Lung (tissue), 12 donors: ENCODE results near the gene GLRX2. TPM values are rescaled to one million over a fixed set of nuclear protein-coding genes. Genes with fewer than 3 reads are reported as not detected.

Source experiments
- ATAC-seq: fragments of 200-7000 bp; cut with Tn5 transposase; one replicate; pipeline ENCODE4 v1.9.1; 2020; ENCODE audit warnings: moderate number of reproducible peaks; ENCODE audit not compliant: insufficient read depth, low FRiP score
- DNase-seq, 3 donors: peaks; one replicate each; pipeline ENCODE4 v3.0.0-alpha.2; 2013 to 2017
- H3K27ac ChIP-seq, 2 donors: one replicate each; pipeline ENCODE4 v1.5.1; 2013; ENCODE audit warnings: mild to moderate bottlenecking in 2 of 2, moderate library complexity in 2 of 2, control low read depth in 1 of 2, inconsistent platforms in 1 of 2, low read depth in 1 of 2, low read length in 1 of 2
- H3K27me3 ChIP-seq, 3 donors: one replicate each; pipeline ENCODE4 v1.5.1; 2013; ENCODE audit warnings: low read length in 2 of 3; ENCODE audit not compliant: control insufficient read depth in 3 of 3, insufficient read depth in 3 of 3
- H3K36me3 ChIP-seq, 4 donors: one replicate each; pipeline ENCODE4 v1.5.1; 2013; ENCODE audit warnings: low read length in 4 of 4, mild to moderate bottlenecking in 1 of 4, moderate library complexity in 1 of 4; ENCODE audit not compliant: control insufficient read depth in 4 of 4, insufficient read depth in 4 of 4
- H3K4me1 ChIP-seq, 5 donors: one replicate each; pipeline ENCODE4 v1.5.1; 2013; ENCODE audit warnings: low read length in 5 of 5, mild to moderate bottlenecking in 2 of 5, moderate library complexity in 1 of 5; ENCODE audit not compliant: control insufficient read depth in 5 of 5, insufficient read depth in 5 of 5
- H3K4me3 ChIP-seq: one replicate; pipeline ENCODE4 v1.5.1; 2013; ENCODE audit warnings: mild to moderate bottlenecking, control low read depth, moderate library complexity
- H3K9ac ChIP-seq, 2 donors: one replicate each; pipeline ENCODE4 v1.5.1; 2013; ENCODE audit warnings: low read length in 2 of 2, control low read depth in 1 of 2; ENCODE audit not compliant: insufficient read depth in 1 of 2
- H3K9me3 ChIP-seq, 4 donors: one replicate each; pipeline ENCODE4 v1.5.1; 2013; ENCODE audit warnings: low read length in 3 of 4, mild to moderate bottlenecking in 1 of 4, moderate library complexity in 1 of 4; ENCODE audit not compliant: control insufficient read depth in 4 of 4, insufficient read depth in 3 of 4
- WGBS, 2 donors: extraction: QIAGEN DNeasy Blood & Tissue Kit; methylation state at CpG; one replicate each; pipeline ENCODE4 v1.1.7; 2013; 5-methylcytosine and 5-hydroxymethylcytosine counted together
- polyA plus RNA-seq, 2 donors: library from polyadenylated mRNA; stranded (reverse); fragments of 200-250 nt; gene quantifications; one replicate each; pipeline ENCODE4 v1.2.1, GENCODE V29; 2013
- total RNA-seq, 2 donors: library from RNA; depleted of rRNA in 1 of 2; stranded (reverse); fragments of >200 nt in 1 of 2; gene quantifications; one replicate each; pipeline ENCODE4 v1.2.1, GENCODE V29; 2014 to 2021
- TF ChIP-seq, protein P1 (sequence below): IDR thresholded peaks from 2 replicates; pipeline ENCODE4 v1.5.1; 2012; ENCODE audit warnings: mild to moderate bottlenecking; ENCODE audit errors: control extremely low read depth, extremely low read depth
- donor health status: control.
- donor health status: control.
- donor health status: Bipolar disorder and iron deficiency.
- donor health status: healthy.
- donor health status: DM: yes; HTN: yes; CAD: no.

Gene GLRX2
- total and polyA plus RNA-seq, 4 donors: 6.3 to 19.6 (median 15.1) TPM

DNA sequence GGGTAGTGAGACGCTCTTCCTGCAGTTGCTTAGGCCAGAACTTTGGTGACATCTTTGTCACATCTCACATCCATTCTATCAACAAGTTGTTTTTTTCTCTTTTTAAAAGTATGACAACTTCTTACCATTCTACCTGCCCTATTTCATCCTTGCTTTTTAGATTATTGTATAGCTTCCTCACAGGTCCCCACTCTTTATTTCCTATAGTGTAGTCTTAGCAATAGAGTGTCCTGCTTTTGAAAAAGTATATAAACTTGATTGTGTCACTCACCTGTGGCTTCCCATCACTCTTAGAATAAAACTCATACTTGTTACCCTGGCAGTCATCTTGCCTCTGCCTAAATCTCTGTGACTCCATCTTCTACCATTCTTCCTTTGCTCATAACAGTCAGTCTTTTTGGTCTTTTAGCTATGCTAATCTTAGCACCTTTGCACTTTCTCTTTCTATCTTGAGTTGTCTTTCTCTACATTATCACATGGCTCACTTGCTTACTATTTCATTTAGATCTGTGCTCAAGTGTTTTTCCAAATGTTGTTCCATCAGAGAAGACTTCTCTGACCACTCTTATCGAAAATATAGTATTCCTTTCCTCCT lies 26.1 kb upstream of the GLRX2 start:
- no peak for DNase-seq
- no peaks in the 10 kb centered on the region for H3K27me3 ChIP-seq
- 95% methylated on average over 2 of the region's 2 CpGs for WGBS, 2 donors
- H3K27ac ChIP-seq: no peak overlapping the region
- ATAC-seq: no peak
- TF ChIP-seq, protein P1, sequence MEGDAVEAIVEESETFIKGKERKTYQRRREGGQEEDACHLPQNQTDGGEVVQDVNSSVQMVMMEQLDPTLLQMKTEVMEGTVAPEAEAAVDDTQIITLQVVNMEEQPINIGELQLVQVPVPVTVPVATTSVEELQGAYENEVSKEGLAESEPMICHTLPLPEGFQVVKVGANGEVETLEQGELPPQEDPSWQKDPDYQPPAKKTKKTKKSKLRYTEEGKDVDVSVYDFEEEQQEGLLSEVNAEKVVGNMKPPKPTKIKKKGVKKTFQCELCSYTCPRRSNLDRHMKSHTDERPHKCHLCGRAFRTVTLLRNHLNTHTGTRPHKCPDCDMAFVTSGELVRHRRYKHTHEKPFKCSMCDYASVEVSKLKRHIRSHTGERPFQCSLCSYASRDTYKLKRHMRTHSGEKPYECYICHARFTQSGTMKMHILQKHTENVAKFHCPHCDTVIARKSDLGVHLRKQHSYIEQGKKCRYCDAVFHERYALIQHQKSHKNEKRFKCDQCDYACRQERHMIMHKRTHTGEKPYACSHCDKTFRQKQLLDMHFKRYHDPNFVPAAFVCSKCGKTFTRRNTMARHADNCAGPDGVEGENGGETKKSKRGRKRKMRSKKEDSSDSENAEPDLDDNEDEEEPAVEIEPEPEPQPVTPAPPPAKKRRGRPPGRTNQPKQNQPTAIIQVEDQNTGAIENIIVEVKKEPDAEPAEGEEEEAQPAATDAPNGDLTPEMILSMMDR: no peak
- H3K4me1 ChIP-seq: peaks cover 0 to 2% (median 0%) of the 10 kb centered on the region in 5 donors
- no peak overlapping the region for H3K4me3 ChIP-seq
- no peak overlapping the region for H3K9ac ChIP-seq
- no peaks in the 10 kb centered on the region for H3K9me3 ChIP-seq
- H3K36me3 ChIP-seq: peaks cover 17 to 47% (median 27%) of the 10 kb centered on the region in 4 donors

DNA sequence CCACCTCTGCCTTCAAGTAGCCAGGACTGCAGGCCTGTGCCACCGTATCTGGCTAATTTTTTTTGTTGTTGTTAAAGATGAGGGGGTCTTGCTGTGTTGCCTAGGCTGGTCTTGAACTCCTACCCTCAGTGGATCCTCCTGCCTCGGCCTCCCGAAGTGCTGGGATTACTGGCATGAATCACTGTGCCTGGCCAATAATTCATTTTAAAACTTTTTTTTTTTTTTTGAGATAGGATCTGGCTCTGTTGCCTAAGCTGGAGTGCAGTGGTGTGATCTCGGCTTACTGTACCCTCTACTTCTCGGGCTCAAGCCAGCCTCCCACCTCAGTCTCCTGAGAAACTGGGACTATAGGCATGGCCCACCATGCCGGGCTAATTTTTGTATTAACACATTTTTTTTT lies 20.2 kb upstream of the GLRX2 start:
- WGBS, 2 donors: 93 to 94% methylated on average over 6 of the region's 6 CpGs
- H3K9me3 ChIP-seq: no peaks in the 10 kb centered on the region
- H3K9ac ChIP-seq: no peak overlapping the region
- peaks cover 3 to 17% (median 11%) of the 10 kb centered on the region in 4 donors for H3K36me3 ChIP-seq
- H3K27me3 ChIP-seq: no peaks in the 10 kb centered on the region
- TF ChIP-seq, protein P1: no peak
- H3K4me1 ChIP-seq: peaks cover 0 to 24% (median 6%) of the 10 kb centered on the region in 5 donors
- ATAC-seq (no peak), DNase-seq (no peak)
- no peak overlapping the region for H3K4me3 ChIP-seq
- H3K27ac ChIP-seq: no peak overlapping the region

DNA sequence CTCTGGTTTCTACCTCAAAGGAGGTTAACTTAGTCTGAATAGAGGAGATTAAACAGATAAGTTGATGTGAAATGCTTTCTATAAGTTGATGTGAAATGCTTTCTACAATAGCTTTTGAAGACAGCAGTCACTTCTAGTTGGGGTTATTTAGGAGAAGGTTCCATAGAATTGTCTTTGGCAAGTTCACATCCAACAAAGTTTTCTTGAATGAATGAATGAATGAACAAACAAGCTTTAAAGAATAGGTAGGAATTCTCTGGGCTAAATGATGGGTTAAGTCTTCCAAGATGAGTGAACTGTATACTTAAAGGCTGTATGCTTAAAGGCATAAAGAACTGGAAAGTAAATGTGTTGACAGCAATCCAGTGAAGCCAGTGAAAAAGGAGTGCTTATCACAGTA lies 18.5 kb upstream of the GLRX2 start:
- DNase-seq (no peak), ATAC-seq (no peak)
- H3K27me3 ChIP-seq: no peaks in the 10 kb centered on the region
- H3K4me1 ChIP-seq: peaks cover 0 to 24% (median 6%) of the 10 kb centered on the region in 5 donors
- peaks cover 0 to 11% (median 7%) of the 10 kb centered on the region in 4 donors for H3K36me3 ChIP-seq
- H3K27ac ChIP-seq: no peak overlapping the region
- H3K9me3 ChIP-seq: no peaks in the 10 kb centered on the region
- H3K9ac ChIP-seq: peak overlapping the region in 1 of 2 donors; percentile 37
- TF ChIP-seq, protein P1: no peak
- no peak overlapping the region for H3K4me3 ChIP-seq
